ENCODE measurements around the gene DDR2. TPM values are rescaled to one million over a fixed set of nuclear protein-coding genes. Genes with fewer than 3 reads are reported as not detected.

The DDR2 gene
- total RNA-seq, 1 experiment from 2014 or later: 0.52 TPM

DNA sequence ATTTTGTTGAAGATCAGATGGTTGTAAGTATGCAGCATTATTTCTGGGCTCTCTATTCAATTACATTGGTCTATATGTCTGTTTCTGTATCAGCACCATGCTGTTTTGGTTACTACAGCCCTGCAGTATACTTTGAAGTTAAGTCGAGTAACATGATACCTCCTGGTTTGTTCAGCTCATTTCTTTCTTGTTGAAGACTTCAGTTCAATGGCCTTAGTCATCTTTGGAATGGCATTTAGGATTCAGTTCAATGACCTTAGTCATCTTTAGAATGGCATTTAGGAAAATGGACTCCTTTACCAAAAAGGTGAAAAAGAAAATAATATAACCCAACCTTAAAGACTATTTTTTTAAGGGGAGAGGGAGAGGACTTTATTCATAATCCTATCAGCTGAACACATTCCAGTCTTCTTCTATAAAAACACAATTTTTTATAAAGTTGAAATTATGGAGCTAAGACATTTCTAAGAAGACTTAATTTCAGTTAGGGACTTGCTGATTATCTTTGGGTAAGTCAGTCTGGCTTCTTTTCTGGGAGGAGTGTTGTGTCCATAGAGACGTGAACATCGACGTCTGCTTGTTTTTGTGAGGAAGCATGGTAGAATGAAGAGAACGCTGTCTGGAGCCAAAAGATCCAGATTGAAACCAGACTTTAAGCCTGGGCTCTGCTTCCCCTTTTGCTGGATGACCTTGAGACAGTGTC, 48.3 kb downstream of the DDR2 start:
- no peak overlapping the region for H2BK15ac ChIP-seq (ENCODE audit: low read depth, low read length)
- no peak overlapping the region for H4K8ac ChIP-seq (replicated peaks; ENCODE audit: insufficient read length, low read depth, low read length)
- peaks cover 4 to 5% of the 10 kb centered on the region in 2 experiments; a peak in 3 of 5 replicates for H3K9me3 Mint-ChIP-seq
- H3K4me2 ChIP-seq (ENCODE audit: insufficient read depth, insufficient read length, low read length): no peak overlapping the region
- no peak overlapping the region for H3K27ac Mint-ChIP-seq
- H2BK12ac ChIP-seq (ENCODE audit: insufficient read length, low read depth, low read length): no peak overlapping the region
- H3K79me2 ChIP-seq (ENCODE audit: insufficient read depth, low read length): no peaks in the 10 kb centered on the region
- no peak overlapping the region for H2BK120ac ChIP-seq (ENCODE audit: low read depth, low read length, poor library complexity, severe bottlenecking)
- no peak overlapping the region for H3K14ac ChIP-seq (ENCODE audit: insufficient read depth, low read length)
- H3K4me1 ChIP-seq (ENCODE audit: insufficient read depth, low read length): no peaks in the 10 kb centered on the region
- no peak overlapping the region for H3T11ph ChIP-seq (ENCODE audit: low read length)
- no peak overlapping the region for H3K56ac ChIP-seq (ENCODE audit: insufficient read length, low read depth, low read length)
- H2BK20ac ChIP-seq (ENCODE audit: low read depth, low read length, poor library complexity, severe bottlenecking): no peak overlapping the region
- no peak overlapping the region for H3K9ac ChIP-seq (ENCODE audit: extremely low read depth, insufficient read length, low read length)
- DNase-seq: no peak
- no peak overlapping the region for H4K91ac ChIP-seq (ENCODE audit: insufficient read length, low read depth, low read length)
- no peaks in the 10 kb centered on the region for H3K79me1 ChIP-seq (ENCODE audit: insufficient read depth, low read depth, low read length, poor library complexity, severe bottlenecking)
- no peak overlapping the region for H3K27ac ChIP-seq (ENCODE audit: insufficient read length, low read depth, low read length)
- WGBS (ENCODE audit: extremely low coverage, insufficient read length, low lambda C conversion rate): no CpG with 5 or more reads among the region's 5 CpGs
- no peak overlapping the region for H2AK5ac ChIP-seq (ENCODE audit: insufficient read length, low read length)
- TF ChIP-seq, protein P1, sequence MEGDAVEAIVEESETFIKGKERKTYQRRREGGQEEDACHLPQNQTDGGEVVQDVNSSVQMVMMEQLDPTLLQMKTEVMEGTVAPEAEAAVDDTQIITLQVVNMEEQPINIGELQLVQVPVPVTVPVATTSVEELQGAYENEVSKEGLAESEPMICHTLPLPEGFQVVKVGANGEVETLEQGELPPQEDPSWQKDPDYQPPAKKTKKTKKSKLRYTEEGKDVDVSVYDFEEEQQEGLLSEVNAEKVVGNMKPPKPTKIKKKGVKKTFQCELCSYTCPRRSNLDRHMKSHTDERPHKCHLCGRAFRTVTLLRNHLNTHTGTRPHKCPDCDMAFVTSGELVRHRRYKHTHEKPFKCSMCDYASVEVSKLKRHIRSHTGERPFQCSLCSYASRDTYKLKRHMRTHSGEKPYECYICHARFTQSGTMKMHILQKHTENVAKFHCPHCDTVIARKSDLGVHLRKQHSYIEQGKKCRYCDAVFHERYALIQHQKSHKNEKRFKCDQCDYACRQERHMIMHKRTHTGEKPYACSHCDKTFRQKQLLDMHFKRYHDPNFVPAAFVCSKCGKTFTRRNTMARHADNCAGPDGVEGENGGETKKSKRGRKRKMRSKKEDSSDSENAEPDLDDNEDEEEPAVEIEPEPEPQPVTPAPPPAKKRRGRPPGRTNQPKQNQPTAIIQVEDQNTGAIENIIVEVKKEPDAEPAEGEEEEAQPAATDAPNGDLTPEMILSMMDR (conservative IDR thresholded peaks at IDR 0.05): no peak
- no peaks in the 10 kb centered on the region for H3K23me2 ChIP-seq (ENCODE audit: insufficient read length, low read depth, low read length, poor library complexity, severe bottlenecking)
- H3K4me1 Mint-ChIP-seq: peaks cover 4 to 7% of the 10 kb centered on the region in 2 experiments
- H3K27me3 Mint-ChIP-seq (ENCODE audit: low read depth): no peaks in the 10 kb centered on the region
- no peak overlapping the region for H3K4ac ChIP-seq (ENCODE audit: low read depth, low read length)
- H2BK5ac ChIP-seq (ENCODE audit: insufficient read length, low read length): no peak overlapping the region
- no peak overlapping the region for H4K5ac ChIP-seq (ENCODE audit: insufficient read length, low read depth, low read length)
- H3K9me3 ChIP-seq (ENCODE audit: control insufficient read depth, low read depth, low read length): no peaks in the 10 kb centered on the region
- no peaks in the 10 kb centered on the region for H4K20me1 ChIP-seq (ENCODE audit: control insufficient read depth, insufficient read depth, insufficient read length)
- no peak overlapping the region for H3K23ac ChIP-seq (ENCODE audit: insufficient read length, low read depth, low read length)
- no peak overlapping the region for H3K18ac ChIP-seq (ENCODE audit: insufficient read length, low read depth, low read length)
- H3K4me3 Mint-ChIP-seq: no peak overlapping the region
- H2AFZ ChIP-seq (ENCODE audit: low read length): no peak overlapping the region
- H3K27me3 ChIP-seq (ENCODE audit: insufficient read depth, low read length): no peaks in the 10 kb centered on the region; the same call in 1 of the 2 replicates
- H3K36me3 Mint-ChIP-seq (ENCODE audit: insufficient read depth in 1 of 3, low read depth in 3 of 3): no peaks in the 10 kb centered on the region
